ENCODE results near the gene AHRR. TPM values are rescaled to one million over a fixed set of nuclear protein-coding genes. Genes with fewer than 3 reads are reported as not detected.
A peak's percentile ranks its signal among the peaks of the same experiment; 100 is the strongest.

Gene AHRR
- total and polyA plus RNA-seq, 10 of the 15 experiments (the other 5 are each of a cell fraction or from before 2014, with no cell fraction given), result 0.90 to 35.2 (median 19.2) TPM

DNA sequence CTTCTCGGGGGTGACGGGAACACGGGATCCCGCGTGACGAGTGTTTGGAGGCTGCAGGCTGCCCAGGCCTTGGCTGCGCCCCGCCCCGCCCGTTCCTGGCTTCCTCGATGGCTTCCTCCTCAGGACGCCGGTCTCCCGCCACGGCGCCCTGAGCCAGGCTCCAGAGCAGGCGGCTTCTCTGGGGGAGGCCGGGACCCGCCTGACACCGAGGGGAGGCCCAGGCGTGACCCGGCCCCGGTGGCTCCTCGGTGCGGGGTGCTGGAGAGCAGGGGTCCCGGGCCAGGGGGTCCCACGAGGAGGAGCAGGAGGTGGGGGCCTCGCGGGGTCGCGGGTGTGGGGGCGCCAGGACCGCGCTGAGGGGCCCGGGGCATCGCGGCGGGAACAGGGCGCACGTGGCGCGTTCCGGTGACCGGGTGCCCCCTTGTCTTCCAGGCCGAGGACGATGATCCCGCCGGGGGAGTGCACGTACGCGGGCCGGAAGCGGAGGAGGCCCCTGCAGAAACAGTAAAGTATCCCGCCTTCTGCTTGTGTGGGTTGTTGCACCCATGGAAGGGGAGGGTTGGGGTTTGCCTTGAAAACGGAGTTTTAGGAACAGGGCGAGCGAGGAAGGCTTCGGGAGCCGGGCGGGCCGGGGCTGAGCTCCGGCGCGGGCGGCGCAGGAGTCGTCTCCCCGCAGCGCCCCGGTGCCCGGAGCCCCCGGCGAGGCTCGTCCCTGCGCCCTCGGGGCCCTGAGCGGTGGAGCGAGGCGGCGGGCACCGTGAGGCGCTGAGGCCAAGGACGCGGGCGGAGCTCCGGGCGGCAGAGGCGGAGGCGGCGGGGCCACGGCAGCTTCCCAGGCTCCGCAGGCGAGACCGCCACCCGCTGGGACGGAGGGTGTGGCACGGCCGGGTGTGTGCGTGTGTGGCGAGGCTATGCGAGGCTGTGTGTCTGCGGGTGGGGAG, 22.2 kb downstream of the AHRR start:
- peak overlapping the region; percentile 86 for H3K4me2 ChIP-seq (ENCODE audit: control insufficient read depth, insufficient read depth)
- H2AFZ ChIP-seq (ENCODE audit: control insufficient read depth, low read depth, low read length), result peak overlapping the region; percentile 45
- no TSS peak for BruUV-seq (replicated peaks)
- peak overlapping the region; percentile 67 for H3K9ac ChIP-seq (ENCODE audit: control insufficient read depth, insufficient read depth, low read length)
- DNase-seq (ENCODE audit: low read depth, low spot score) (no peak), ATAC-seq (peak; percentile 90), FAIRE-seq (no peak)
- RAD21 ChIA-PET (ENCODE audit: unreplicated experiment), result interaction anchor here (0.9 to 1.5 kb wide), 5 partner anchors 8 to 27 kb away, joined by 3 to 9 read pairs (median 5); partner anchors contain the start of gene AHRR
- H3K36me3 ChIP-seq (ENCODE audit: control insufficient read depth in 2 of 2, insufficient read depth in 2 of 2, low read length in 1 of 2), result peaks cover 9 to 18% of the 10 kb centered on the region in 2 experiments; a peak in 3 of 4 replicates
- H3K27me3 ChIP-seq (replicated peaks in 1 of 2; ENCODE audit: control insufficient read depth in 2 of 2, insufficient read depth in 2 of 2, low read length in 1 of 2), result no peaks in the 10 kb centered on the region
- CTCF ChIA-PET, result interaction anchor here (1.0 to 1.2 kb wide), 2 partner anchors 23 to 27 kb away, joined by 6 to 7 read pairs; partner anchors contain the start of gene AHRR
- in situ Hi-C loops (cut with MboI), result no loop called here
- POLR2A ChIA-PET, result interaction anchor here (0.6 to 1.3 kb wide), 3 partner anchors 11 to 25 kb away, joined by 3 to 4 read pairs (median 3); no protein-coding TSS in a partner anchor
- H3K27ac ChIP-seq (ENCODE audit: control insufficient read depth, insufficient read depth), result peak overlapping the region; percentile 84
- peaks cover 73% of the 10 kb centered on the region for H3K79me2 ChIP-seq (ENCODE audit: control insufficient read depth, insufficient read depth, low read length)
- 20% methylated on average over 78 of the region's 102 CpGs for WGBS (ENCODE audit: insufficient coverage, insufficient replicate concordance, low lambda C conversion rate, missing lambda C conversion rate)
- intact Hi-C loops (cut with micrococcal nuclease; ENCODE audit: unreplicated experiment), result no loop called here
- SMC1A ChIA-PET (ENCODE audit: uncharacterized antibody, unreplicated experiment), result interaction anchor here (0.7 to 1.3 kb wide), 5 partner anchors 9 to 66 kb away, joined by 3 to 5 read pairs (median 4); partner anchors contain the start of gene AHRR
- H4K20me1 ChIP-seq (ENCODE audit: control insufficient read depth, insufficient read depth), result no peaks in the 10 kb centered on the region; the same call in 1 of the 2 replicates
- peak overlapping the region; percentile 64 for H3K4me3 ChIP-seq
- peaks cover 24% of the 10 kb centered on the region for H3K4me1 ChIP-seq (ENCODE audit: control insufficient read depth, insufficient read depth, low read length)
- no peaks in the 10 kb centered on the region; the same call in 1 of the 3 replicates for H3K9me3 ChIP-seq (replicated peaks; ENCODE audit: control insufficient read depth, insufficient read depth, low read length)
- TF ChIP-seq, protein P1, sequence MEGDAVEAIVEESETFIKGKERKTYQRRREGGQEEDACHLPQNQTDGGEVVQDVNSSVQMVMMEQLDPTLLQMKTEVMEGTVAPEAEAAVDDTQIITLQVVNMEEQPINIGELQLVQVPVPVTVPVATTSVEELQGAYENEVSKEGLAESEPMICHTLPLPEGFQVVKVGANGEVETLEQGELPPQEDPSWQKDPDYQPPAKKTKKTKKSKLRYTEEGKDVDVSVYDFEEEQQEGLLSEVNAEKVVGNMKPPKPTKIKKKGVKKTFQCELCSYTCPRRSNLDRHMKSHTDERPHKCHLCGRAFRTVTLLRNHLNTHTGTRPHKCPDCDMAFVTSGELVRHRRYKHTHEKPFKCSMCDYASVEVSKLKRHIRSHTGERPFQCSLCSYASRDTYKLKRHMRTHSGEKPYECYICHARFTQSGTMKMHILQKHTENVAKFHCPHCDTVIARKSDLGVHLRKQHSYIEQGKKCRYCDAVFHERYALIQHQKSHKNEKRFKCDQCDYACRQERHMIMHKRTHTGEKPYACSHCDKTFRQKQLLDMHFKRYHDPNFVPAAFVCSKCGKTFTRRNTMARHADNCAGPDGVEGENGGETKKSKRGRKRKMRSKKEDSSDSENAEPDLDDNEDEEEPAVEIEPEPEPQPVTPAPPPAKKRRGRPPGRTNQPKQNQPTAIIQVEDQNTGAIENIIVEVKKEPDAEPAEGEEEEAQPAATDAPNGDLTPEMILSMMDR (IDR thresholded peaks at IDR 0.05 in 2 of 3, conservative IDR thresholded peaks at IDR 0.05 in 1 of 3; ENCODE audit: control insufficient read depth in 2 of 3, extremely low read depth in 1 of 3, insufficient read depth in 1 of 3, low read depth in 3 of 3, low read length in 3 of 3), result peak in 1 of 3 experiments; percentile 7; a peak in 1 of 6 replicates
- TF ChIP-seq TAF1 (IDR thresholded peaks at IDR 0.05; ENCODE audit: borderline replicate concordance, low read depth, low read length), result peak; percentile 77
- TF ChIP-seq POLR2AphosphoS5 (IDR thresholded peaks at IDR 0.05; ENCODE audit: low read length), result no peak
- TF ChIP-seq CREM (IDR thresholded peaks at IDR 0.05; ENCODE audit: low read depth), result no peak
- TF ChIP-seq, protein P2, sequence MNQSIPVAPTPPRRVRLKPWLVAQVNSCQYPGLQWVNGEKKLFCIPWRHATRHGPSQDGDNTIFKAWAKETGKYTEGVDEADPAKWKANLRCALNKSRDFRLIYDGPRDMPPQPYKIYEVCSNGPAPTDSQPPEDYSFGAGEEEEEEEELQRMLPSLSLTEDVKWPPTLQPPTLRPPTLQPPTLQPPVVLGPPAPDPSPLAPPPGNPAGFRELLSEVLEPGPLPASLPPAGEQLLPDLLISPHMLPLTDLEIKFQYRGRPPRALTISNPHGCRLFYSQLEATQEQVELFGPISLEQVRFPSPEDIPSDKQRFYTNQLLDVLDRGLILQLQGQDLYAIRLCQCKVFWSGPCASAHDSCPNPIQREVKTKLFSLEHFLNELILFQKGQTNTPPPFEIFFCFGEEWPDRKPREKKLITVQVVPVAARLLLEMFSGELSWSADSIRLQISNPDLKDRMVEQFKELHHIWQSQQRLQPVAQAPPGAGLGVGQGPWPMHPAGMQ (IDR thresholded peaks at IDR 0.05; ENCODE audit: borderline replicate concordance), result no peak
- TF ChIP-seq, protein P3, sequence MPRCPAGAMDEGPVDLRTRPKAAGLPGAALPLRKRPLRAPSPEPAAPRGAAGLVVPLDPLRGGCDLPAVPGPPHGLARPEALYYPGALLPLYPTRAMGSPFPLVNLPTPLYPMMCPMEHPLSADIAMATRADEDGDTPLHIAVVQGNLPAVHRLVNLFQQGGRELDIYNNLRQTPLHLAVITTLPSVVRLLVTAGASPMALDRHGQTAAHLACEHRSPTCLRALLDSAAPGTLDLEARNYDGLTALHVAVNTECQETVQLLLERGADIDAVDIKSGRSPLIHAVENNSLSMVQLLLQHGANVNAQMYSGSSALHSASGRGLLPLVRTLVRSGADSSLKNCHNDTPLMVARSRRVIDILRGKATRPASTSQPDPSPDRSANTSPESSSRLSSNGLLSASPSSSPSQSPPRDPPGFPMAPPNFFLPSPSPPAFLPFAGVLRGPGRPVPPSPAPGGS (IDR thresholded peaks at IDR 0.05; ENCODE audit: borderline replicate concordance, insufficient read depth, low read depth, low read length, poor library complexity, severe bottlenecking), result peak; percentile 57
- TF ChIP-seq EGR1 (IDR thresholded peaks at IDR 0.05; ENCODE audit: borderline replicate concordance in 1 of 2, low read depth in 2 of 2, low read length in 2 of 2), result peak in 1 of 2 experiments; percentile 44; a peak in 1 of 3 replicates
- TF ChIP-seq, protein P4, sequence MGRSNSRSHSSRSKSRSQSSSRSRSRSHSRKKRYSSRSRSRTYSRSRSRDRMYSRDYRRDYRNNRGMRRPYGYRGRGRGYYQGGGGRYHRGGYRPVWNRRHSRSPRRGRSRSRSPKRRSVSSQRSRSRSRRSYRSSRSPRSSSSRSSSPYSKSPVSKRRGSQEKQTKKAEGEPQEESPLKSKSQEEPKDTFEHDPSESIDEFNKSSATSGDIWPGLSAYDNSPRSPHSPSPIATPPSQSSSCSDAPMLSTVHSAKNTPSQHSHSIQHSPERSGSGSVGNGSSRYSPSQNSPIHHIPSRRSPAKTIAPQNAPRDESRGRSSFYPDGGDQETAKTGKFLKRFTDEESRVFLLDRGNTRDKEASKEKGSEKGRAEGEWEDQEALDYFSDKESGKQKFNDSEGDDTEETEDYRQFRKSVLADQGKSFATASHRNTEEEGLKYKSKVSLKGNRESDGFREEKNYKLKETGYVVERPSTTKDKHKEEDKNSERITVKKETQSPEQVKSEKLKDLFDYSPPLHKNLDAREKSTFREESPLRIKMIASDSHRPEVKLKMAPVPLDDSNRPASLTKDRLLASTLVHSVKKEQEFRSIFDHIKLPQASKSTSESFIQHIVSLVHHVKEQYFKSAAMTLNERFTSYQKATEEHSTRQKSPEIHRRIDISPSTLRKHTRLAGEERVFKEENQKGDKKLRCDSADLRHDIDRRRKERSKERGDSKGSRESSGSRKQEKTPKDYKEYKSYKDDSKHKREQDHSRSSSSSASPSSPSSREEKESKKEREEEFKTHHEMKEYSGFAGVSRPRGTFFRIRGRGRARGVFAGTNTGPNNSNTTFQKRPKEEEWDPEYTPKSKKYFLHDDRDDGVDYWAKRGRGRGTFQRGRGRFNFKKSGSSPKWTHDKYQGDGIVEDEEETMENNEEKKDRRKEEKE (IDR thresholded peaks at IDR 0.05), result no peak
- TF ChIP-seq, protein P5, sequence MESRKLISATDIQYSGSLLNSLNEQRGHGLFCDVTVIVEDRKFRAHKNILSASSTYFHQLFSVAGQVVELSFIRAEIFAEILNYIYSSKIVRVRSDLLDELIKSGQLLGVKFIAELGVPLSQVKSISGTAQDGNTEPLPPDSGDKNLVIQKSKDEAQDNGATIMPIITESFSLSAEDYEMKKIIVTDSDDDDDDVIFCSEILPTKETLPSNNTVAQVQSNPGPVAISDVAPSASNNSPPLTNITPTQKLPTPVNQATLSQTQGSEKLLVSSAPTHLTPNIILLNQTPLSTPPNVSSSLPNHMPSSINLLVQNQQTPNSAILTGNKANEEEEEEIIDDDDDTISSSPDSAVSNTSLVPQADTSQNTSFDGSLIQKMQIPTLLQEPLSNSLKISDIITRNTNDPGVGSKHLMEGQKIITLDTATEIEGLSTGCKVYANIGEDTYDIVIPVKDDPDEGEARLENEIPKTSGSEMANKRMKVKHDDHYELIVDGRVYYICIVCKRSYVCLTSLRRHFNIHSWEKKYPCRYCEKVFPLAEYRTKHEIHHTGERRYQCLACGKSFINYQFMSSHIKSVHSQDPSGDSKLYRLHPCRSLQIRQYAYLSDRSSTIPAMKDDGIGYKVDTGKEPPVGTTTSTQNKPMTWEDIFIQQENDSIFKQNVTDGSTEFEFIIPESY (IDR thresholded peaks at IDR 0.05), result peak; percentile 37; the same call in 1 of the 2 replicates

Measured in GM12878 (cell line).